Type B pancreatic cell (in vitro differentiated cells): ENCODE results near the gene LRCH3. TPM values are rescaled to one million over a fixed set of nuclear protein-coding genes. Genes with fewer than 3 reads are reported as not detected.
"Not testable (repeated sequence)": the region's sequence is repeated elsewhere in the genome, so short reads cannot be mapped to it uniquely, and the experiment has no call there.

Source experiments
- DNase-seq: peaks from one replicate; pipeline ENCODE4 v3.0.0; 2021; ENCODE audit warnings: mixed read lengths; ENCODE audit not compliant: unreplicated experiment; ENCODE audit errors: extremely low spot score
- H3K27ac Mint-ChIP-seq: 2 replicates; pipeline ENCODE4 v1.8.0; 2021; ENCODE audit warnings: mild to moderate bottlenecking, mixed read lengths
- H3K27me3 Mint-ChIP-seq: 2 replicates; pipeline ENCODE4 v1.8.0; 2021; ENCODE audit warnings: mixed read lengths
- H3K36me3 Mint-ChIP-seq: 2 replicates; pipeline ENCODE4 v1.8.0; 2021; ENCODE audit warnings: mixed read lengths
- H3K4me1 Mint-ChIP-seq: one replicate; pipeline ENCODE4 v1.8.0; 2021; ENCODE audit warnings: mixed read lengths; ENCODE audit not compliant: unreplicated experiment
- H3K4me3 Mint-ChIP-seq: 2 replicates; pipeline ENCODE4 v1.8.0; 2021; ENCODE audit warnings: mild to moderate bottlenecking, mixed read lengths
- H3K9me3 Mint-ChIP-seq: 2 replicates; pipeline ENCODE4 v1.8.0; 2021; ENCODE audit warnings: mixed read lengths
- total RNA-seq: library from RNA; stranded (reverse); gene quantifications from 2 replicates; pipeline ENCODE4 v1.2.1, GENCODE V29; 2021; ENCODE audit warnings: low replicate concordance
- TF ChIP-seq, protein P1 (sequence below): fragments of 200-600 bp; sonication (generic); conservative IDR thresholded peaks from 2 replicates; pipeline ENCODE4 v1.5.0; 2021; ENCODE audit warnings: antibody characterized with exemption, mild to moderate bottlenecking

Gene LRCH3
- total RNA-seq, 1 donor from 2014 or later: 58.7 TPM

DNA sequence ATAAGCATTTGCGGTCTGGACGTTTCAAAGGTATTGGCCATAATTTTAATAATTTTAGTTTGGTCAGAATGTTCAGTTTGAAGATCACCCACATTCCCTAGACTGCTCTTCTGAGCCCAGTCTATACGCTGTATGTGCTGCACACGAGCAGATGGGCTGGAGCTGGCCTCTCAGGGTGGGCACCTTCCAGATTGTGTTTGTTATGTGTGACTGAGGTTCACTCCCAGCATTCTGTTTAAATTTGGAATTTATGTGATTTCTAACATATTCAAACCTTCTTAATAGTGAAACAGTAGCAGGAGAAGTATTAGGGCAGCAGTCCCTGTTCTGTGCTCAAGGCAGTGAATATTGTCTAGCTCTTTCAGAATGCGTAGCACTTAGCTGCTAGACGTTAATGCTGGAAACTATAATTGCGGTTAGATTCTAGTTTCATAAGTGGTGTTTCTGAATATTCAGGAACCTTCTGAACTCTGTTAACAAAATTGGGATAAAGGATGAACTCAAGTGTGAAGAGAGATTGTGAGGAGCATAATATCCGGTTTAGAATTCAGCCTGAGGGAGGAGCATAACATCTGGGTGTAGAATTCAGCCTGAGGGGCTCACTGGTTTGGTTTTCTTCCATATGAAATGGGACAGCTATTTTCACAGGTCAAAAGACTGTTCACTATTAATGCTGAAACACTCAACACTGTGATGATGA is 90.4 kb downstream of the LRCH3 start:
- Mint-ChIP-seq H3K27me3 (no peaks in the 10 kb centered on the region), H3K36me3 (peaks cover 26% of the 10 kb centered on the region), H3K9me3 (no peaks in the 10 kb centered on the region), H3K4me3 (no peak overlapping the region), H3K4me1 (no peaks in the 10 kb centered on the region), H3K27ac (no peak overlapping the region)
- TF ChIP-seq, protein P1, sequence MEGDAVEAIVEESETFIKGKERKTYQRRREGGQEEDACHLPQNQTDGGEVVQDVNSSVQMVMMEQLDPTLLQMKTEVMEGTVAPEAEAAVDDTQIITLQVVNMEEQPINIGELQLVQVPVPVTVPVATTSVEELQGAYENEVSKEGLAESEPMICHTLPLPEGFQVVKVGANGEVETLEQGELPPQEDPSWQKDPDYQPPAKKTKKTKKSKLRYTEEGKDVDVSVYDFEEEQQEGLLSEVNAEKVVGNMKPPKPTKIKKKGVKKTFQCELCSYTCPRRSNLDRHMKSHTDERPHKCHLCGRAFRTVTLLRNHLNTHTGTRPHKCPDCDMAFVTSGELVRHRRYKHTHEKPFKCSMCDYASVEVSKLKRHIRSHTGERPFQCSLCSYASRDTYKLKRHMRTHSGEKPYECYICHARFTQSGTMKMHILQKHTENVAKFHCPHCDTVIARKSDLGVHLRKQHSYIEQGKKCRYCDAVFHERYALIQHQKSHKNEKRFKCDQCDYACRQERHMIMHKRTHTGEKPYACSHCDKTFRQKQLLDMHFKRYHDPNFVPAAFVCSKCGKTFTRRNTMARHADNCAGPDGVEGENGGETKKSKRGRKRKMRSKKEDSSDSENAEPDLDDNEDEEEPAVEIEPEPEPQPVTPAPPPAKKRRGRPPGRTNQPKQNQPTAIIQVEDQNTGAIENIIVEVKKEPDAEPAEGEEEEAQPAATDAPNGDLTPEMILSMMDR: no peak
- DNase-seq: no peak

DNA sequence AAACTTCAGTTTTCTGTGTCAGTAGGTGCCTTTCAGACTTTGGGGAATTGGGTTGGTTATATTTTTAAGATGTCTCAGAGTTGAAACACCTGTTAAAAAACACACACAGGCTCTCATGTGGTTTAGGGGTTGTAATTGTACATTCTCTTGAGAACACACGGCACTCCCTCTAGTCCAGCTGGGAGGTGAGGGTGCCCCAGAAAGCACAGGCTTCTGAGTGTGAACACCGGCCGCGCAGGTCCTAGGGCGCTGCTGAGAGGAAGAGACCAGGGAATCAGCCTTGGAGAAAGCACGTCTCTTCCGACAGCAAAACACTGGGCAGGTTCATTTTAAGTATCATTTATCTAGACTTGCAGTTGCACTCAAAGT is 90.9 kb downstream of the LRCH3 start:
- Mint-ChIP-seq H3K4me3 (no peak overlapping the region), H3K9me3 (no peaks in the 10 kb centered on the region), H3K27ac (no peak overlapping the region), H3K36me3 (peaks cover 26% of the 10 kb centered on the region), H3K27me3 (no peaks in the 10 kb centered on the region), H3K4me1 (no peaks in the 10 kb centered on the region)
- TF ChIP-seq, protein P1: no peak
- no peak for DNase-seq

DNA sequence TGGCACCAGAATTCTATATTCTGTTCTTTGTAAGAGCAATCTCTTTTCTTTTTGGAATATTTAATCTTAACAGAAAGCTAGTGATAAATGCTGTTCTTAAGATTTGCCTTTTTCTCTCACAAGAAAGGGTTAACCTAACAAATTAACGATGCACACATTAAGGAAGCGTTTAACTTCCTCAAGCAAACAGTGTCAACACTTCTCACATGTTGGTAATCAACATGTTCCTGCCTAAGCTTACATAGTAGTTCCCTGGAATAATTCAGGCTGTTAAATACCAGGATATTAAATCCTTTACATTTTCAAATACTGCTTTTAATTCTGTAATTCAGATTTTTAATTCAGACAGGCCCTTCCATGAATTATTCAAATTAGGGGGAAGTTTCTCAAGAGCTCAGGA is 91.5 kb downstream of the LRCH3 start:
- no peaks in the 10 kb centered on the region for H3K27me3 Mint-ChIP-seq
- H3K9me3 Mint-ChIP-seq: no peaks in the 10 kb centered on the region
- H3K27ac Mint-ChIP-seq: no peak overlapping the region
- H3K36me3 Mint-ChIP-seq: peaks cover 26% of the 10 kb centered on the region
- no peaks in the 10 kb centered on the region for H3K4me1 Mint-ChIP-seq
- TF ChIP-seq, protein P1: no peak
- no peak overlapping the region for H3K4me3 Mint-ChIP-seq
- DNase-seq: no peak

DNA sequence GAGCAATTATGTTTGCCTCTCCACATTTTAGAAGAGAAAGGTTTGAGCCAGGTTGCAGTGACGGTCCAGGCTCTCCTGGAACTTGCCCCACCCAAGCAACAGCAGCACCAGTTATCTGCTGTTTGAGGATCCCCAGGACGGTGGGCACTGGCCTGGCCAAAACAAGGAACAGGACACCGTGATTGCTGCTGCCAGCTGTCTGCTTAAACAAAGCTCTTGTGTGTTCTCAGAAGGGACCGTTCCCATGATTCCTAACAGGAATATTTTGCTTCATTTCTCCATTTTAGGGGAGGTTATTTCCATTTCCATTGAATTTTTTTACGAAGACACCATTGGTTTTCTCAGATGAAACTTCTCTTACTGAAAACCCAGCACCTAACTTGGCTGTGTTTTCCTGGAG is 92.5 kb downstream of the LRCH3 start:
- peaks cover 20% of the 10 kb centered on the region for H3K36me3 Mint-ChIP-seq
- no peaks in the 10 kb centered on the region for H3K9me3 Mint-ChIP-seq
- no peak overlapping the region for H3K4me3 Mint-ChIP-seq
- H3K4me1 Mint-ChIP-seq: no peaks in the 10 kb centered on the region
- no peaks in the 10 kb centered on the region for H3K27me3 Mint-ChIP-seq
- H3K27ac Mint-ChIP-seq: no peak overlapping the region
- TF ChIP-seq, protein P1: no peak
- no peak for DNase-seq

DNA sequence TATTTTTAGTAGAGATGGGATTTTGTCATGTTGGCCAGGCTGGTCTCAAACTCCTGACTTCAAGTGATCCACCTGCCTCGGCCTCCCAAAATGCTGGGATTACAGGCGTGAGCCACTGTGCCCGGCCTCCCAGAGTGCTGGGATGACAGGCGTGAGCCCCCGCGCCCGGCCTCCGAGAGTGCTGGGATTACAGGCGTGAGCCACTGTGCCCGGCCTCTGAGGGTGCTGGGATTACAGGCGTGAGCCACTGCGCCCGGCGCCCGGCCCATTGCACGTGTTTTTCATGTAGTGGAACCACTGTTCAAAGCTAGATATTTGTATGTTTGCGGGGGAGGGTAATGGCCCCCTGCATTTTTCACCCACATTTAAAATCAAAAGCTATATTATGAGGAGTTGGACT is 93.3 kb downstream of the LRCH3 start:
- H3K36me3 Mint-ChIP-seq: peaks cover 15% of the 10 kb centered on the region
- DNase-seq, H3K27me3 Mint-ChIP-seq, H3K4me3 Mint-ChIP-seq, H3K4me1 Mint-ChIP-seq, H3K27ac Mint-ChIP-seq, H3K9me3 Mint-ChIP-seq: not testable (repeated sequence)

DNA sequence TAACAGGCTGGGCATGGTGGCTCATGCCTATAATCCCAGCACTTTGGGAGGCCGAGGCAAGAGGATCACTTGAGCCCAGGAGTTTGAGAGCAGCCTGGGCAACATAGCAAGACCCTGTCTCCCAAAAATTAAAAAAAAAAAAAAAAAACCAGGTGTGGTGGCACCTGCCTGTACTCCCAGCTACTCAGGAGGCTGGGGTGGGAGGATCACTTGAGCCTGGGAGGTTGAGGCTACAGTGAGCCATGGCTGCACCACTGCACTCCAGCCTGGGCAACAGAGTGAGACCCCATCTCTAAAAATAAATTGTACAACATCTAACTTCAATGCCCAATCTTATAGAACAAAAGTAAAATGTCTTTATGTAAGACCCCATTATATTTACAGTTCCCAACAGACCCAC is 95.0 kb downstream of the LRCH3 start:
- H3K27ac Mint-ChIP-seq, H3K27me3 Mint-ChIP-seq, H3K4me1 Mint-ChIP-seq, H3K4me3 Mint-ChIP-seq, H3K9me3 Mint-ChIP-seq, DNase-seq: not testable (repeated sequence)
- peaks cover 15% of the 10 kb centered on the region for H3K36me3 Mint-ChIP-seq

DNA sequence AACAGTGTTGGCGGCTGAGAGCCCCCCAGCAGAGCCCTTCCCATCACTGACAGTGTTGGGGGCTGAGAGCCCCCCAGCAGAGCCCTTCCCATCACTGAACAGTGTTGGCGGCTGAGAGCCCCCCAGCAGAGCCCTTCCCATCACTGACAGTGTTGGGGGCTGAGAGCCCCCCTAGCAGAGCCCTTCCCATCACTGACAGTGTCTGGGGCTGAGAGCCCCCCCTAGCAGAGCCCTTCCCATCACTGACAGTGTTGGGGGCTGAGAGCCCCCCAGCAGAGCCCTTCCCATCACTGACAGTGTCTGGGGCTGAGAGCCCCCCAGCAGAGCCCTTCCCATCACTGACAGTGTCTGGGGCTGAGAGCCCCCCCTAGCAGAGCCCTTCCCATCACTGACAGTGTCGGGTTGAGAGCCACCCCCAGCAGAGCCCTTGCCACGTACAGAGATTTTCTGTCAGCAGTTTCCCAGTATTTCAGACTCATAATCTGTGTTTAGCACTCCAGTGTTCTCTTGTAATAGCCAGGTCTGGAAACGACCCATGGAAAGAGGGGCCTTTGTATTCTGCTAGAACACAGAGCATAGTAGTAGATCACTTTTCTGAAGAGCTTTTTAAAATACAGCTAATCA is 96.5 kb downstream of the LRCH3 start:
- H3K27ac Mint-ChIP-seq, H3K27me3 Mint-ChIP-seq, H3K9me3 Mint-ChIP-seq, DNase-seq, H3K4me3 Mint-ChIP-seq, H3K4me1 Mint-ChIP-seq: not testable (repeated sequence)
- peaks cover 15% of the 10 kb centered on the region for H3K36me3 Mint-ChIP-seq
